ENCODE measurements around the gene MRO.

The MRO gene

GRCh38 chr18:50751947-50752346 lies 67.9 kb downstream of the MRO start:
- no peak for TF ChIP-seq POLR2A (IDR thresholded peaks at IDR 0.05; ENCODE audit: low read depth, low read length)
- no peak for TF ChIP-seq SPI1 (IDR thresholded peaks at IDR 0.05; ENCODE audit: low read depth, low read length)
- no peak for TF ChIP-seq PAX5 (IDR thresholded peaks at IDR 0.05; ENCODE audit: insufficient read depth, low read length, severe bottlenecking)
- no peak for TF ChIP-seq TAF1 (IDR thresholded peaks at IDR 0.05; ENCODE audit: low read depth, low read length)
- no peak for TF ChIP-seq POLR2AphosphoS5 (IDR thresholded peaks at IDR 0.05; ENCODE audit: low read depth, low read length)
- no peak for TF ChIP-seq POU2F2 (IDR thresholded peaks at IDR 0.05; ENCODE audit: low read depth, low read length)
- no peak for DNase-seq (ENCODE audit: insufficient read length, low spot score)
- no peak for FAIRE-seq

- DNase-seq (ENCODE audit: insufficient read length, low spot score) (no peak), FAIRE-seq (no peak)
- no peak for TF ChIP-seq POLR2AphosphoS5 (IDR thresholded peaks at IDR 0.05; ENCODE audit: low read depth, low read length)
- TF ChIP-seq PAX5 (IDR thresholded peaks at IDR 0.05; ENCODE audit: insufficient read depth, low read length, severe bottlenecking), result no peak
- no peak for TF ChIP-seq POLR2A (IDR thresholded peaks at IDR 0.05; ENCODE audit: low read depth, low read length)
- no peak for TF ChIP-seq SPI1 (IDR thresholded peaks at IDR 0.05; ENCODE audit: low read depth, low read length)
- no peak for TF ChIP-seq POU2F2 (IDR thresholded peaks at IDR 0.05; ENCODE audit: low read depth, low read length)
- no peak for TF ChIP-seq TAF1 (IDR thresholded peaks at IDR 0.05; ENCODE audit: low read depth, low read length)
These were observed 68.3 kb downstream of the MRO start for GRCh38 chr18:50751490-50751889.

DNA sequence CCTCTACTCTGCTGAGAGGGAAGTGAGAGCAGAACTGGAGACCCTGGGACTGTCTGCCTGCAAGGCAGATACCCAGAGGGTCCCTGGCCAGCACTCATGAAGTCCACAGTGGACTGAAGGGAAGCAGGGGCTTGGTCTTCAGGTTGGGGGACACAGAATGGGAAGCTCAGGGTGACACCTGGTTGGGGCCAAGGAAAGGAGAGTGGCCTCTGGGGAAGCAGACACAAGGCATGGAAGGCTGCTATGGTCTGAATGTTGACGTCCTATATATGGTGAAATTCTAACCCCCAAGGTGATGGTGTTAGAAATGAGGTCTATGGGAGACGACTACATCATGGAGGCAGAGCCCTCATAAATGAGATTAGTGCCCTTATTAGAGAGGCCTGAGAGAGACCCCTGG lies 69.3 kb downstream of the MRO start:
- no peak for FAIRE-seq

GRCh38 chr18:50749945-50750344 lies 69.9 kb downstream of the MRO start:
- FAIRE-seq (no peak), DNase-seq (ENCODE audit: insufficient read length, low spot score) (no peak)
- TF ChIP-seq TAF1 (IDR thresholded peaks at IDR 0.05; ENCODE audit: low read depth, low read length) (no peak), POLR2A (IDR thresholded peaks at IDR 0.05; ENCODE audit: low read depth, low read length) (no peak)

More for the DNA sequence above, 69.3 kb downstream of the MRO start:
- DNase-seq (ENCODE audit: insufficient read length, low spot score), result no peak
- no peak for TF ChIP-seq SPI1 (IDR thresholded peaks at IDR 0.05; ENCODE audit: low read depth, low read length)
- TF ChIP-seq PAX5 (IDR thresholded peaks at IDR 0.05; ENCODE audit: insufficient read depth, low read length, severe bottlenecking), result no peak

DNA sequence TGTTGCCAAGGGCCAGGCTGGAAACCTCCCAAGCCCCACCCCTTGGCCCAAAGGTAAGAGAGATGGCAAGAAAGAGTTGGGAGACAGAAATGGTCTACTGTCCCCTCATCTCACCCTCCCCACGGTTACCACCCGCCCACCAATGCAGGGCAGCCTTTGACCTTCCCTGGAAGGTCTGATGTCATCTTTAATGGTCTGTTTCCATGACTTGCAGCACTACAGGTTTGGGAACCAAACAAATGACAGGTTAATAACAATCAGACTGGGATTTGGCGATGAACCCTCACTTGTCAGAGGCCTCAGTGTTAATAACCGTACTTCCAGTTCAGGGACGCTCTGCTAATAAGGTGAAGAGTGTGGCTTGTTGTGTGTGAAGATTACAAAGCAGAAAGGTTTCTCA lies 70.4 kb downstream of the MRO start:
- FAIRE-seq (no peak), DNase-seq (ENCODE audit: insufficient read length, low spot score) (no peak)
- TF ChIP-seq POLR2AphosphoS5 (IDR thresholded peaks at IDR 0.05; ENCODE audit: low read depth, low read length), result no peak
- no peak for TF ChIP-seq POLR2A (IDR thresholded peaks at IDR 0.05; ENCODE audit: low read depth, low read length)
- no peak for TF ChIP-seq POU2F2 (IDR thresholded peaks at IDR 0.05; ENCODE audit: low read depth, low read length)
- no peak for TF ChIP-seq TAF1 (IDR thresholded peaks at IDR 0.05; ENCODE audit: low read depth, low read length)
- no peak for TF ChIP-seq PAX5 (IDR thresholded peaks at IDR 0.05; ENCODE audit: insufficient read depth, low read length, severe bottlenecking)
- TF ChIP-seq SPI1 (IDR thresholded peaks at IDR 0.05; ENCODE audit: low read depth, low read length), result no peak

- DNase-seq (ENCODE audit: insufficient read length, low spot score) (no peak), FAIRE-seq (no peak)
- no peak for TF ChIP-seq SPI1 (IDR thresholded peaks at IDR 0.05; ENCODE audit: low read depth, low read length)
- no peak for TF ChIP-seq POLR2A (IDR thresholded peaks at IDR 0.05; ENCODE audit: low read depth, low read length)
- TF ChIP-seq TAF1 (IDR thresholded peaks at IDR 0.05; ENCODE audit: low read depth, low read length), result no peak
- no peak for TF ChIP-seq POU2F2 (IDR thresholded peaks at IDR 0.05; ENCODE audit: low read depth, low read length)
- no peak for TF ChIP-seq PAX5 (IDR thresholded peaks at IDR 0.05; ENCODE audit: insufficient read depth, low read length, severe bottlenecking)
- no peak for TF ChIP-seq POLR2AphosphoS5 (IDR thresholded peaks at IDR 0.05; ENCODE audit: low read depth, low read length)
These were observed 71.3 kb downstream of the MRO start for GRCh38 chr18:50748243-50749229.

DNA sequence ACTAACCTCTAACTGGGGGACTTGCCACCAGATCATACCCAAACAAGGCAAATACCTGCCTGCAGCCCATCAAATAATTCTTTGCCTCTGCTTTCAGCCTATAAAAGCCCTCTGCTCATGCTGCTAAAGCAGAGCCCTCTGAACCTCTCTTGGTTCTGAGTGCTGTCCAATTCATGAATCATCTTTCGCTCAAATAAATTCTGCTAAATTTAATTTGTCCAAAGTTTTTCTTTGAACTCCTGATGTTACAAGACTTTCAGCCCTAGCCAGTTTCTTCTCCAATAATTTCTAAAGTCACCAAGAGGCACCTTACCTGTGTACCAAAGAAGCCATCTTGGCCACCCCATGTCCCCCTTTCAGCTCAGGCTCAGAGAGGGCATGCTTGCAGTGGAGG lies 72.0 kb downstream of the MRO start:
- FAIRE-seq (no peak), DNase-seq (ENCODE audit: insufficient read length, low spot score) (no peak)
- TF ChIP-seq POU2F2 (IDR thresholded peaks at IDR 0.05; ENCODE audit: low read depth, low read length) (no peak), POLR2AphosphoS5 (IDR thresholded peaks at IDR 0.05; ENCODE audit: low read depth, low read length) (no peak), POLR2A (IDR thresholded peaks at IDR 0.05; ENCODE audit: low read depth, low read length) (no peak), TAF1 (IDR thresholded peaks at IDR 0.05; ENCODE audit: low read depth, low read length) (no peak), PAX5 (IDR thresholded peaks at IDR 0.05; ENCODE audit: insufficient read depth, low read length, severe bottlenecking) (no peak), SPI1 (IDR thresholded peaks at IDR 0.05; ENCODE audit: low read depth, low read length) (no peak)

GRCh38 chr18:50745945-50746344 lies 73.9 kb downstream of the MRO start:
- no peak for DNase-seq (ENCODE audit: insufficient read length, low spot score)
- no peak for FAIRE-seq
- no peak for TF ChIP-seq PAX5 (IDR thresholded peaks at IDR 0.05; ENCODE audit: insufficient read depth, low read length, severe bottlenecking)
- TF ChIP-seq TAF1 (IDR thresholded peaks at IDR 0.05; ENCODE audit: low read depth, low read length), result no peak
- TF ChIP-seq SPI1 (IDR thresholded peaks at IDR 0.05; ENCODE audit: low read depth, low read length), result no peak
- TF ChIP-seq POU2F2 (IDR thresholded peaks at IDR 0.05; ENCODE audit: low read depth, low read length), result no peak
